GM18870 (cell line): ENCODE results near the gene LSM12.

Experiments used
- ATAC-seq: cut with Tn5 transposase; IDR thresholded peaks from one replicate; pipeline ENCODE4 v1.9.1; 2021; ENCODE audit warnings: moderate library complexity; ENCODE audit not compliant: unreplicated experiment

LSM12 gene

DNA sequence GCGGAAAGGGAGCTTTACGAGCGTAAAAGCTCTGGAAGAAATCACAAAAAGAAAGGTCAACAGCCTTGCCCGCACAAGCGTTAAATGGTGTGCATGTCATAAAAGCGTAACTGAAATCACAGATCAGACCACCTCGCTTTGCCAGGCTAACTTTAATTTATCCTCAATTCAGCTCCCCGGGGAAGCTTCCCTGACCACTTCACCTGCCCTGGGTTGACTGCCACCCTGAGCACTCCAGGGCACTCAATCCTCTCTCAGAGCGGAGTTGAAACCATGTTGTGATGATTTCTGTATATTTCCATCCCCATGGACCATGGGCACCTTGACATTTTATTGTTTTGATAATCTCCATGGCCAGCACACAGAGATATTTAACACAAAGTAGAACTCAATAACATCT lies 78.2 kb downstream of the LSM12 start:
- no peak for ATAC-seq

DNA sequence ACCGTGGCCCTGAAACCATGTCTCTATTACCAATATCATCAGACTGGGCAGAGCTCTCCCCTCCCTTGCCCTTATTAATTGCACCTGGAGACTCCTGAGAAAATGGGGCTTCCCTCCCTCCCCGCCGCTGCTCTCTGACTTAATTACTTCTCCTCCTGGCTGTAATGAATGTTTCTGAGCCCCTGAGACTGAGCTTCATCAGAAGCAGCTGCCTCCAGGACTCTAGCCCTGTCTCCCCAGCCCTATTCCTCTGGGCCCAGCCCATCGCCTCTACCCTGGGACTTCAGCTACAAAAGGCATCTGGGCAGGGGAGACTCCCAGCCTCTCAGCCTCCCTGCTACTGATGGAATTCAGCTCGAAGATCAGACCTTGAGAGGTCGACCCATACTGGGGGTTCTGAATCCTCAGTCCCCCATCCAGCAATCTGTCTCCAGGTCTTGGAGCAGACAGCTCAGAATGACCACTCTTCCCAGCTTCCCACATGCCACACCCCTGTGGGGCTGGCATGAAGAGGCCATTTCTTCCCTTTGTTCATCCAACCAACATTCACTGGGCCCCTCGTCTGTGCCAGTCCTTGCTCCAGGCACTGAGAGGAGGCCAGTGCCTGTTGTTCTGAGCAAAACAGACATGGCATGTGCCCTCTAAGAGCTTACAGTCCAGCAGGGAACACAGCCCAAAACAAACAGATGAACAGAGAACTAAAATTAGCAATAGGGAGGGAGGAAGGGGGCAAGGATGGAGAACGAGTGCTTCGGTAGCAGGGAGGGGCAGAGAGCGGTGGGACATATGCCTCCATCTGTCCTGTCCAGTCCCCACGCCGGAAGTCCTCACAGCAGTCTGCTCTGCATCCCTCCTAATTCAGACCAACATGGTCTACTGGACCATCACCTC lies 79.1 kb downstream of the LSM12 start:
- ATAC-seq, result no peak

DNA sequence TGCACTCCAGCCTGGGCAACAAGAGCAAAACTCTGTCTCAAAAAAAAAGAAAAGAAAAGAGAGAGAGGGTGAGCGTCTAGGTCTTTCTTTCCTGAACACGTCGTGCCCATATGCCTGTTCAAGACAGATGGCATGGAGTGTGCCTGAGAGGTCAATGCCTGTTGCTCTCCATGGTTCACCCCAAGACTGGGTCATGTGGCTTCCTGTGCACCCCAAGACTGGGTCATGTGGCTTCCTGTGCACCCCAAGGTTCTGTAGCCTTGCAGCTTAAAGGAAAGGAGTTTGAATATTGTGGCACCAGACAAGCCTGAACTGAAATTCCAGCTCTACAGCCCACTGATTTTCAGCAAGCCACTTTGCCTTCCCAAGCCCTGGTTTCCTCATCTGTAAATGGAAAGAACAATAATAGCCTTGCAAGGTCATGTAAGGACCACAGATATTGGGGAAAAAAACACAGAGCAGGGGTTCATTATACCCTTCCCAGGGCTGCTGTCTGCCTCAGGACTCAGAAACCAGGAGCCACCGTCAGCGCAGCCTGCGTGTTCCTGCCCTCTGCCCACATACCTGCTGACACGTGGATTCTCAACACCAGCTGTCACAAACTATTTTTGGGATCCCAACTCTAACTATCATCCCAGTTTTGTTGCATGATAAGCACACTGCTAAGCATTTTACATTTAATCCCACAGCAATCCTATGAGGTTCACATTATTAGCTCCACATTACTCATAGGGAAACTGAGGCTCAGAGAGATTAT lies 80.1 kb downstream of the LSM12 start:
- no peak for ATAC-seq

DNA sequence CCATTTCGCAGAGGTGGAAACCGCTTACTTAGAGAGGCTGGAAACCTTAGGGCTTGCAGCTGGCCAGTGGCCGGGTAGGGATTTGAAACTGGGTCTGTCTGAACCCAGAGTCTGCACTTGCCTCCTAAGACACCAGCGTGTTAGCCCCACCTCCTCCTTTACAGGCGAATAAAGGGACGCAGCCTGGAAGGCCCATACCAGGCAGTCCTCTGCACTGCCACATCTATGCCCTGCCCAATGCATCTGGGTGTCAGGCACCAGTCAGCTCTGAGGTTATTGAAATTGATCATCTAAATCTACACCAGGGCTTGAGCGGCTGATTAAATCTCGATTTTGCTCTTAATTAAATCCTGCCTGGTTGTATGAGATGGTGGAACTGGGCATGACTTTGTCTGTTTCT lies 82.0 kb downstream of the LSM12 start:
- ATAC-seq, result no peak
